ENCODE data around the gene DUSP8. TPM values are rescaled to one million over a fixed set of nuclear protein-coding genes. Genes with fewer than 3 reads are reported as not detected.
"Not testable (repeated sequence)": the region's sequence is repeated elsewhere in the genome, so short reads cannot be mapped to it uniquely, and the experiment has no call there.

The DUSP8 gene
- total RNA-seq (10 to 100 TPM in 2 of 7 donors, 1 to 10 TPM in 3, under 1 TPM in 2; 0.38 to 14.9 (median 1.3) TPM), polyA plus RNA-seq (1 to 10 TPM in 1 of 2 donors, under 1 TPM in 1; 0.59 to 1.6 TPM)
- long read RNA-seq, donor 1, result 0 reads
- long read RNA-seq, donor 2, full-length matches to known transcripts, result 2 of 2 reads
- long read RNA-seq, donor 2, partial matches to known transcripts, result 0 of 2 reads
- long read RNA-seq, donor 2, other reads (novel, unspliced or antisense), result 0 of 2 reads
- long read RNA-seq, donor 3, full-length matches to known transcripts, result 3 of 4 reads
- long read RNA-seq, donor 3, partial matches to known transcripts, result 1 of 4 reads
- long read RNA-seq, donor 3, other reads (novel, unspliced or antisense), result 0 of 4 reads

DNA sequence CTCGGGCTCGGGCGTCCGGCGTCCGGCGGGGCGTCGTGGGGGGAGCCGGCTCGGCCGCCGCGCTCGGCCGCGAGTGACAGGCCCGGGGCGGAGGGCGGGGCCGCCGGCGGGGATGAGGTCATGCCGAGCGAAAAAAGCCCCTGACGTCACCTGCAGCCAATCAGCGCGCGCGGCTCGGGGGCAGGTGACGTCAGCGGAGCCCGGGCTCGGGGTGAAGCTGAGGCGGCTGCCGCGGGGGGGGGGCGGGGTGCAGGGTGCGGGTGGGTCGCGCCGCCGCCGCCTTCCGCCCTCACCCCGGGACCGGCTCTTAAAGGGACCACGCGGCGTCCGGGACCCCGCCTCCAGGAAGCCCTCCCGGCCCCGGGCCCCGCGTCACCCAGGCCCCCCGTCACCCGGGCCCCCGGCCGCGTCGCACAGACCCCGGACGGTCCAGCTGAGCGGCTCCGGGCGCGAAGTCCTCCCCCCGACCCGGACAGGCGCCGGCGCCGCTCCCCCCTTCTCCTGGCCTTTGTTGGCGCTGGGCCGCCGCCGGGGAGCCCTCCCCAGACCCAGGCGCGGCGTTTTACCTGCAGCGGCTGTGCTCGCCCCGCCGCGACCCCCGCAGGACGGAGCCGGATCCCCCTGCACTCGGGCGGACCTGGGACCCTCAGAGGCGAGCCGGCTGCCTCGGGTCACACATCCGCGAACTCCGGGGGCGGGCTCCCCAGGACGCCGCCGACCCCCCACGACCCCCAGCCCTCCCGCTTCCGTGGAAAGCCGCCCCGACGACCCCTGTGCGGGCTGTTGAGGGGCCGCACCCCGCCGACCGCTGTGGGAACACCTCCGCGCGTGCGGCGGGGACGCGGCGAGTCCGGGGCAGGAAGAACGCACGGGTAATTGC is at the start of gene DUSP8:
Gene DUSP8 (minus strand): TSS at position 75 of the 880 bp plus-strand sequence. CDS start 6,445 bp downstream, outside the sequence.
- Histone ChIP-seq H3K4me1 (ENCODE audit: insufficient read depth) (no peaks in the 10 kb centered on the region), H3K4me3 (peak within 1 kb of the TSS; percentile 54), H3K9me3 (no peaks in the 10 kb centered on the region), H3K36me3 (no peaks in the 10 kb centered on the region), H3K27ac (peak within 1 kb of the TSS in 1 of 2 donors; percentile 52), H3K27me3 (no peaks in the 10 kb centered on the region)
- DNase-seq, result peak; percentile 56 to 84 (median 83)
- intact Hi-C loops (cut with DNase I), result loop anchor here in 3 of 4 donors (1.0 to 10.0 kb wide), 4 partner anchors 14 to 370 kb away; no protein-coding TSS in a partner anchor
- 0 to 1% (median 0%) methylated on average over 40 to 124 of the region's 124 CpGs for WGBS, 3 donors
- TF ChIP-seq EP300 (IDR thresholded peaks at IDR 0.05) (no peak), POLR2A (IDR thresholded peaks at IDR 0.05) (no peak), CTCF (IDR thresholded peaks at IDR 0.05) (no peak)

DNA sequence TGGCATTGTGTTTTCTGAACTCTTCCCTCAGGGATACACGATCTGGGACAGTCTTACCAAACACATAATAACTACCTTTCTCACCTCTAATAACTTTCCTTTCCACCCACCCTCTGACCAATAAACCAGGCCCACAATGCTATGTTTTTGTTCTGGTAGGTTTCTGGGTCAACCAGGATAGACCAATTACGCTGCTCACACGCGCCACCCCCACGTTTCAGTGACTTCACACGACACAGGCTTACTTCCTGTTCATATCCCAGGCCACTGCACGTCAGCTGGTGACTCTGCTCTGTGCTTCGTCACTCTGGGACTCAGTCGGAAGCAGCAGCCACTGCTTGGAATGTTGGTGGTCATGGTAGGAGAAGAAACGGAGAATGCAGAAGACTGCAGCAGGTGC is 47.4 kb upstream of the DUSP8 start:
- Histone ChIP-seq H3K36me3 (no peaks in the 10 kb centered on the region), H3K27me3 (no peaks in the 10 kb centered on the region), H3K9me3 (no peaks in the 10 kb centered on the region), H3K4me3 (no peak overlapping the region), H3K4me1 (ENCODE audit: insufficient read depth) (no peaks in the 10 kb centered on the region), H3K27ac (no peak overlapping the region)
- 45 to 55% (median 47%) methylated on average over 10 of the region's 10 CpGs for WGBS, 3 donors
- intact Hi-C loops (cut with DNase I), result no loop called here
- no peak for DNase-seq
- no peak for TF ChIP-seq CTCF (IDR thresholded peaks at IDR 0.05)
- TF ChIP-seq POLR2A (IDR thresholded peaks at IDR 0.05), result no peak
- TF ChIP-seq EP300 (IDR thresholded peaks at IDR 0.05), result no peak

GRCh38 chr11:1618231-1618630 is 46.2 kb upstream of the DUSP8 start:
- H3K27ac ChIP-seq, result no peak overlapping the region
- no peaks in the 10 kb centered on the region for H3K9me3 ChIP-seq
- 58 to 67% (median 59%) methylated on average over 10 of the region's 10 CpGs for WGBS, 3 donors
- no peaks in the 10 kb centered on the region for H3K27me3 ChIP-seq
- no peaks in the 10 kb centered on the region for H3K4me1 ChIP-seq (ENCODE audit: insufficient read depth)
- intact Hi-C loops (cut with DNase I), result no loop called here
- DNase-seq, result no peak
- no peak overlapping the region for H3K4me3 ChIP-seq
- H3K36me3 ChIP-seq, result no peaks in the 10 kb centered on the region
- TF ChIP-seq EP300 (IDR thresholded peaks at IDR 0.05), result no peak
- no peak for TF ChIP-seq CTCF (IDR thresholded peaks at IDR 0.05)
- TF ChIP-seq POLR2A (IDR thresholded peaks at IDR 0.05), result no peak

DNA sequence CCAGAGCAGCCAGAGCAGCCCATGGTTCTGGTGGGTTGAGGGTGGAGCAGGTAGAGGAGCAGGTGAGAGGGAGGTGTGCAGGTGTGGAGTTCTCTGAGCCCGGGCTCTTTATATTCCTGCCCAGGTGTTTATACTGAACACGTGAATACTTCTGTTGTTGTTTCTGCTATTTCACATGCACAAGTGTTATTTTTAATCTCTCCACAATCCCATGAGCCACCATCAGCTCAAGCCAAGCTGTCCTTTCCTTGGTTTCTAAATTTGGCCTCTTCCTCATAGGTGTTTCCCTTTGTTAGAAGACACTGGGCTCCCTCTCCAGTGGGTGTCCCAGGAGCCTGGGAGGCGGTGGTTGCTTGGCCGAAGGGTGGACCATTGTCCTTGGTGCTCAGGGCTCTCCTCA is 36.3 kb upstream of the DUSP8 start, which contains the start of gene KRTAP5-3:
Gene KRTAP5-3 (minus strand): TSS at position 101 of the 400 bp plus-strand sequence. CDS start 78 bp downstream, at position 23.
- Histone ChIP-seq H3K4me3 (no peak within 1 kb of the TSS), H3K36me3 (no peaks in the 10 kb centered on the region), H3K27me3 (no peaks in the 10 kb centered on the region), H3K4me1 (ENCODE audit: insufficient read depth) (no peaks in the 10 kb centered on the region), H3K9me3 (no peaks in the 10 kb centered on the region), H3K27ac (no peak within 1 kb of the TSS)
- intact Hi-C loops (cut with DNase I), result no loop called here
- no peak for DNase-seq
- WGBS, 3 donors, result 56 to 67% (median 59%) methylated on average over 4 of the region's 4 CpGs
- no peak for TF ChIP-seq POLR2A (IDR thresholded peaks at IDR 0.05)
- no peak for TF ChIP-seq EP300 (IDR thresholded peaks at IDR 0.05)
- TF ChIP-seq CTCF (IDR thresholded peaks at IDR 0.05), result no peak

GRCh38 chr11:1607901-1608300 is 35.8 kb upstream of the DUSP8 start:
- H3K36me3 ChIP-seq; H3K9me3 ChIP-seq; H3K27ac ChIP-seq; intact Hi-C loops (cut with DNase I); H3K4me1 ChIP-seq (ENCODE audit: insufficient read depth); DNase-seq; H3K4me3 ChIP-seq; H3K27me3 ChIP-seq: not testable (repeated sequence)
- WGBS, 3 donors, result 0 to 11% (median 6%) methylated on average over 1 to 5 of the region's 5 CpGs

- intact Hi-C loops (cut with DNase I); H3K36me3 ChIP-seq; H3K27ac ChIP-seq; DNase-seq; H3K9me3 ChIP-seq; H3K27me3 ChIP-seq; H3K4me3 ChIP-seq; H3K4me1 ChIP-seq (ENCODE audit: insufficient read depth): not testable (repeated sequence)
- 21 to 29% (median 28%) methylated on average over 18 of the region's 18 CpGs for WGBS, 3 donors
These were observed 35.2 kb upstream of the DUSP8 start for GRCh38 chr11:1607156-1607845.

Data from ovary (tissue), 10 donors.